Tongue (tissue), 2 donors: ENCODE data around the gene ST6GALNAC1. TPM values are rescaled to one million over a fixed set of nuclear protein-coding genes. Genes with fewer than 3 reads are reported as not detected.

Experiments used
- DNase-seq: peaks from one replicate; pipeline ENCODE4 v3.0.0-alpha.2; 2015
- total RNA-seq: library from RNA; depleted of rRNA; stranded (reverse); fragments of >200 nt; gene quantifications from one replicate; pipeline ENCODE4 v1.2.3, GENCODE V29; 2014

Gene ST6GALNAC1
- total RNA-seq, 1 donor from 2014 or later: 1.7 TPM

DNA sequence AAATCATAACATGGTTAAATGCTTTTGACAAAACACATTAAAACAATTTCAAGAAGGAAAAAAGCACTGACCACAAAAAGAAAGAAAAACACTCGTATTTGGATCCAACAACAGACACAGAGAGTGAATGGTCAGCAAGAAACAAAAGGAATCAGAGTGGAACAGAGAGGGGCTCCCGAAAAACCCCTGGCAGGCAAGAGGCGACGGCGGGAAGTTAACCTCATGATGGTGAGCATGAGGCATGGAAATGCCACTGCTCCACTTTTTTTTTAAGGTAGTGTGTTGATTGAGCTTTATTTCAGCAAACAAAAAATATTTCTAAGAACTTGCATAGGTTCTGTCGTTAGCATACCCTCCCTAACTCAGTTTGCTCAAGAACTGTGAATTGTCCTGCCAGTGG lies 32.1 kb upstream of the ST6GALNAC1 start:
- no peak for DNase-seq

- DNase-seq: no peak
These were observed 31.0 kb upstream of the ST6GALNAC1 start for GRCh38 chr17:76674600-76674999.

DNA sequence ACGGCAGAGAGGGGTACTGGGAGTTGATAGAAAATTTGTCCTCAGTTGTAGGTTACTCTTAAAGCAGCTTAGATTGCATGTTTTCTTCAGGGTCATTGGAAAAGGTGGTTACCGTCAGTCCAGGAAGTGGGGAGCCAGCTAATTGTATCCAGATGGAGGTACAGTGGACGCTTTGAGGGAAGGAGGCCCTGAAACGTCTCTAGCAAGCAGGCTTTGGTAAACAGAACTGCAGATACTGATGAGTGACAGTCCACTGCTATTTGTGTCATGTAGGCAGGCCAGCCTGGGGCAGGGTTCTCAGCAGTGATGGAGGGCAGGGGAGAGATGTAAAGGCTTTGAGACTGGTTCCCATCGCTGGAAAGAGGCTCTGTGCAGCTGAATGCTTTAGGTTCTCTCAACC lies 30.2 kb upstream of the ST6GALNAC1 start:
- no peak for DNase-seq

- DNase-seq: no peak
These were observed 29.3 kb upstream of the ST6GALNAC1 start for GRCh38 chr17:76672892-76673291.

GRCh38 chr17:76672270-76672851 lies 28.8 kb upstream of the ST6GALNAC1 start:
- no peak for DNase-seq

DNA sequence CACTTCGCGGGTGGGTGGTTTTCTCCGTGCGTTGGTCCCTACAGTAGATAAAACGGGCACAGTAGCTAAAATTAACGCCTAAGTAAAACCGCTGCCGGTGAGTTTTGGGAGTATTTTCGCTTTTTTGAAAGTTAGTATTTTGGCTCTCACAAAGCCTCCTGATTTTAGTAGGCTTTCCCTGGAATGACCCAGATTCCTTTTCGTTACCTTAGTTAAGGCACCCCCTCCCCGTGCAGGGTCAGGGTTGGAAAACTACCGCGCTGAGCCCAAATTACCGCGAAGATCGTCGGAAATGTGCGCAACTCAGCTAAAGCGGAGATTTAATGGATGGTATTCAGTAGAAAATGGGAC lies 28.3 kb upstream of the ST6GALNAC1 start:
- DNase-seq: no peak

DNA sequence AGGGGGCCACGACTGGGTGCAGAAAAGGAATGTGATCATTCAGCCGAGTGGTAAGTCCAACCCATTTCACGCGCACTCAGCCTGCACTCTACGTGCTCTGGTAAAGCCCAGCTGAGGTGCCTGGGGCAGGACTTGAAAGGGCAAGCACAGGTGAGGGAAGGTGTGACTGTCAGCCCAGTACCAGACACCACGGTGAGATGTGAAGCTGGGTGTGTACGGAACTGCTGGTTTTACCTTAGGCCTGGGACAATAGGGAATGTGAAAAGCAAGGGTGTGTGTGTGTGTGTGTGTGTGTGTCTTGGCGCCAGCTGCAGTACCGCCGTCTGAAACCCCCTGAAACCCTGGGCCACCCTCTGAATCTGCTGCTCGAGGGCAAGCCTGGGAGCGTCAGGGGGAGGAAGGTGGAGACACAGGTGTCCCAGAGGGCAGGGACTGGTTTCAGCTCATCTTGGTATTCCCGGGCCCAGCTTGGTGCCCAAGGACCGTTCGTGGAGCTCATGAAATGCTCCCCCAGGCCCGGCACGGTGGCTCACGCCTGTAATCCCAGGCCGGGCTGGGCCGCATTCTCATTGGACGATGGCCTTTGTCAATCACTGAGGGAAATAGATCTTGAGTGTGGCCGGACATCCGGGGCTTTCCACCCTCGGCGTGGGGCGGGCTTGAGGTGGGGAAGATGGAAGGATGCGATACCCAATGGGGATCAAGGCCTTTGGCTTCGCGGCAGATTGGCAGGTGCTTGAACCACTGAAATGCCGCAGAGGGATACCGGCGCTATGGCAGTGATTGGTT lies 27.8 kb upstream of the ST6GALNAC1 start:
- peak; percentile 100 for DNase-seq

DNA sequence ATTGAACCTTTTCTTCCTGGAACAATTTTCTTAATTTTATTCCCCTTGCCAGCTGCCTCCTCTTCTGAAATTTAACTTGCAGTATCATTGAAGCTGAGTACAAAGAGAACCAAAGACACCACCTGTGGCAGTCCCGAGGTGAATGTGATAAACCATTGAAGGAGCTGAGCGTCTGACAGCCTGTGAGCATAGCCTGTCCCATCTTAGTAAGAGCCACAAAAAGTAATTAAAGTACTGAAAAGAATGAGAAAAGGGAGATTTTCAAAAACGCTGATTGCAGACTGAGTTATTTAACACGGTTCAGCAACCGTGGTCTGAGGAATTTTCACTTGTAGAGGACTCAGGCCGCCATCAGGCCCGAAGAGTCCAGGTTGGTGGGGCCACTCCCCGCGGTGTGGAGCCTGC lies 27.2 kb upstream of the ST6GALNAC1 start:
- DNase-seq: no peak

- DNase-seq: no peak
These were observed 26.6 kb upstream of the ST6GALNAC1 start for GRCh38 chr17:76670020-76670717.

DNA sequence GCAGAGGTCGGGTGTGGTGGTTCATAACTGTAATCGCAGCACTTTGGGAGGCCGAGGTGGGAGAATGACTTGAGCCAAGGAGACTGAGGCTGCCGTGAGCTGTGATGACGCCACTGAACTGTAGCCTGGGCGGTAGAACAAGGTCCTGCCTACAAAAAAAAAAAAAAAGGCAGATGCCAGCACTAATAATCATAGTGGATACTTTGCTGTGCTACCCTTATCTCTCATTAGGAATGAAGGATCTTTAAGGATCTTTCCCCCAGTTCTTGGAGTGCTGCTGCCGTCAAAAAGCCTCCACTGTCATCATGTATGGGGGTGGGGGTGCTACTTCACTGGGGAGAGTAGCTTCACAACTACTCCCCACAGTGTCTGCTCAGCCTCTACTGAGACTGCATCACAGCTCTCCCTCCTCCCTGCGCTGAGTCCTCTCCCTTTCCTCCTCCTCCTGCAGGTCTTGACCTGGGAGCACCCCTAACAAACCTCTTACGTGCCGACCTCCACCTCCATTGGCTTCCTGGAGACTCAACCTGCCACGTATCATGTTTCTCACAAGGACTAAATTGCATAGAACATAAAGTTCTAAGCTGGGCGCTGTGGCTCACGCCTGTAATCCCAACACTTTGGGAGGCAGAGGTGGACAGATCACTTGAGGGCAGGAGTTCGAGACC lies 24.4 kb upstream of the ST6GALNAC1 start:
- DNase-seq: no peak

GRCh38 chr17:76667491-76667755 lies 23.9 kb upstream of the ST6GALNAC1 start:
- DNase-seq: no peak

- no peak for DNase-seq
These were observed 17.1 kb upstream of the ST6GALNAC1 start for GRCh38 chr17:76660656-76661042.

DNA sequence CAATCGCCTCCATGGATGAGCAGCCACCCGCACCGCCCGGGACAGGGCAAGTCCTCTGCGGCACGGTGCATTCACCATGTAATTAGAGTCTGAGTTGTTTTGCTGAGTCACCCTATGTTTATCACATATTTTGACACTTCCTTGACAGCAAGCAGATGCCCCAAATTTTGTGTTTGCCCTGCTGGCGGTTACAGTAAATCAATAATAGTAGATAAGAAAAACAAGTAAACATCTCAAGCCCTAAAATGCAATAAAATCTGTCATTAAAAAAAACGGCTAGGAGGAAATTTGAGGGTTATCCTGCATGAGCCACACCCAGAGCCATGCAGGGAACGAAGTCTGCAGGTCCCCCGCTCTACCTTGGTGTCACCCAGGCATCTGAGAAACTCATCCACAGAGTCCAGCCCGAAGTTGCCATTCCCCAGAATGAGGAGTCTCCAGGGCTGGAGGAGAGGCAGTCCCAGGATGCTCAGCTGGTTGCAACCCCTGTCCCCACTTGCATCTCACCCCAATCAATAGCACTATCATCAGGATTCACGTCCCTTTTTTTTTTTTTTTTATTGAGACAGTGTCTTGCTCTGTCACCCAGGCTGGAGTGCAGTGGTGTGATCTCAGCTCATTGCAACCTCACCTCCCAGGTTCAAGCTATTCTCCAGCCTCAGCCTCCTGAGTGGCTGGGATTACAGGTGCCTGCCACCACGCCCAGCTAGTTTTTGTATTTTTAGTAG lies 16.5 kb upstream of the ST6GALNAC1 start:
- DNase-seq: no peak

GRCh38 chr17:76658242-76658662 lies 14.7 kb upstream of the ST6GALNAC1 start:
- DNase-seq: no peak

- no peak for DNase-seq
These were observed 14.1 kb upstream of the ST6GALNAC1 start for GRCh38 chr17:76657505-76658241.

- no peak for DNase-seq
These were observed 10.9 kb upstream of the ST6GALNAC1 start for GRCh38 chr17:76654408-76654807.

DNA sequence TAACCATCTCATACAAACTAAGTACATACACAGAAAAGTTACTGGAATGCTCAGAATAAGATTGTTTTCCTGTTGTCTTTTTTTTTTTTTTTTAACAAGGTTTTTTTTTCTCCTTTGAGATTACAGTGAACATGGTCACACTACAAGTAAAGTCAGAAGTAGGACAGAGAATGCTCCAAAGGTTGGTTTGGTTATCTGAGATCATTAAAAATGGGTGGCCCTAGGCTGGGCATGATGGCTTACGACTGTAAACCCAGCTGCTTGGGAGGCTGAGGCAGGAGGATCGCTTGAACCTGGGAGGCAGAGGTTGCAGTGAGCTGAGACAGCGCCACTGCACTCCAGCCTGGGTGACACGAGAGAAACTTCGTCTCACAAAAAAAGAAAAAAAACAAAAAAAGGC lies 6.9 kb upstream of the ST6GALNAC1 start:
- DNase-seq: no peak

GRCh38 chr17:76646712-76647111 lies 3.2 kb upstream of the ST6GALNAC1 start:
- no peak for DNase-seq

DNA sequence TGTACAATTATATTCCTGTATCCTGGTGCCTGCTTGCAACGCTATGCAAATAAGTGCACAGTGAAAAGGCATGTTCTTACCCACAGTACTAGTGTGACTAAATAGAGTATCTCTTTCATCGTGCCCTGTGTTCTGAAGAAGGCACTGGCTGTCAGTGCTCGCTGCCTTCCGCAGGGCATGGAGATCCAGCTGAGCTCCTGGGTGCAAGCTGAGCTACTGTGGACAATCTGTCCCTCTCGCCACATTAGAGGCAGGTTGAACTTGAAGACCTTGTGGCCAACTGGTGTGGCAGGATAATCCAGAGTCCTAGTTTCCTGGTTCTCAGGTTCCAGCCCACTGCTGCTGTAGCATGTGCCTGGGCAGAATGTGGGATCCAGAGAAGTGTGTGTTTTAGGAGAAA lies 1.9 kb upstream of the ST6GALNAC1 start:
- no peak for DNase-seq

- no peak for DNase-seq
These were observed 1.4 kb upstream of the ST6GALNAC1 start for GRCh38 chr17:76644995-76645394.

DNA sequence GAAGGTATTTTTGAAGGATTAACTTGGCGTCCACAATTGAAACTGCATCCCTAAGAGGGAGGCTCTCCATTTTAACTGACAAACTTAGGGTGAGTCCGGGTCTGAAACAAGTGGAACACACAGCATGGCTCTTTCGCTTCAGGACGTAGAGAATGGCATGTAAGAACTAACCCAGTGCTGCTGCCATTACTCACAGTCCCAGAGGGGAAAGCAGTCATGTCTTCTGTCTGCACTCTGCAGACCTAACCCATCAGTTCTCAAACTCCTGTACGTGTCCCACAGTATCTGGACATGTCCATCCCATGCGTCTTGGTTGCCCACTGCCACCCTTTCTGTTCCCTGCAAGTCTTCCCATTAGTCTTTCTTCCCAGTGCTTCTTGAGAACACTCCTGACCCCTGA lies 563 bp downstream of the ST6GALNAC1 start:
- DNase-seq: no peak

DNA sequence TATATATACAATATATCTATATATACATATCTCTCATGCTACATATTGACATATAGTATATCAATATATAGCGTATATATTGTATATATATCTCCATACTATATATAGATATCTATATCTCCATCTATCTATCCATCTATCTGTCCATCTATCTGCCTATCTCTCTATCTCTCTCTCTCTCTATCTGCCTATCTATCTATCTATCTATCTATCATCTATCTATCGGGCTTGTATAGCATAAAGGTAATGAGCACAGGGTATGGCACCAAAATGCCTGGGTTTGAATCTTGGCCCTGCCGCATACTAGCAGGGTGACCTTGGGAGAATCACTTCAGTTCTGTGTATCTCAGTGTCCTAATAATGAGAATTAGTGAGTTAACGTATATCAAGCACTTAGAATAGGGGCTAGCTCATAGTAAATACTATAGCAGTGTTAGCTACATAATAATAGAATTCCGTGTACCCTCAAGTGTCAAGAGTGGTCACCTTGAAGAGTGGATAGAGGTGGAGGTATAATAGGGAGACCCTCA lies 1.5 kb downstream of the ST6GALNAC1 start:
- DNase-seq: no peak
